HG03432 (cell line): ENCODE results near the gene GKN2.
"Not testable (repeated sequence)": the region's sequence is repeated elsewhere in the genome, so short reads cannot be mapped to it uniquely, and the experiment has no call there.

Source experiments
- ATAC-seq: cut with Tn5 transposase; IDR thresholded peaks from one replicate; pipeline ENCODE4 v1.9.1; 2021; ENCODE audit warnings: mild to moderate bottlenecking, moderate library complexity; ENCODE audit not compliant: unreplicated experiment

The GKN2 gene

GRCh38 chr2:68921646-68922045, 31.0 kb downstream of the GKN2 start:
- no peak for ATAC-seq

GRCh38 chr2:68920481-68921170, 32.1 kb downstream of the GKN2 start:
- no peak for ATAC-seq

- ATAC-seq, result no peak
Observed at GRCh38 chr2:68918497-68918896, 34.2 kb downstream of the GKN2 start.

GRCh38 chr2:68917034-68917718, 35.5 kb downstream of the GKN2 start:
- ATAC-seq, result no peak

GRCh38 chr2:68916226-68916625, 36.5 kb downstream of the GKN2 start:
- no peak for ATAC-seq

DNA sequence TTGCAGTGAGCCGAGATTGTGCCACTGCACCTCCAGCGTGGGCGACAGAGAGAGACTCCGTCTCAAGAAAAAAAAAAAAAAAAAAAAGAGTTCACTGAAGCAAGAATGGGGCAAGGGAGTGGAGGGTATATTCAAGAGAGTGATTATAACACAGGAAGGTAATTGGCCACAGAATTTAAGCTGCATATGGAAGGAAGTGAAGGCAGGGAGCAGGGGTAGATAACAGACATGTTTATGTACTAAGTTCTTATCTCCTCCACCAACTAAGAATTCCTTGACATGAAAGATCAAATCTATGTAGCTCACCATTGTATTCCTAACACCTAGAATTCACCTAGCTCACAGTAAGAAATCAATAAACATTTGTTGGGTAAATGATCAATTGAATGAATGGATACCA, 37.3 kb downstream of the GKN2 start:
- ATAC-seq, result no peak

DNA sequence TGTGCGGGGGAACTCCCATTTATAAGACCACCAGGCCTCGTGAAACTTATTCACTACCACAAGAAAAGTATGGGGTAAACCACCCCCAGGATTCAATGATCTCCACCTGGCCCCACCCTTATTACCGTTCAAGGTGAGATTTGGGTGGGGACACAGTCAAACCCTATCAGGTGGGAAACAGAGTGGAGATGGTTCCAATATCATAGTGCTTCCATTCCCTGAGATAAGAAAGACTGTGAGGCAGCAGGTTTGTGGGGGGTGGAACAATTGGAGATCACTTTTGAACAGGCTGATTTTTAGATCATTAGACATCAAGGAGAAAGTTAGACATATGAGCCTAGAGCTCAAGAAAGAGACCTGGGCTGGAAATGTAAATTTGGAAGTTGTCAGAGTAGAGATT, 39.3 kb downstream of the GKN2 start:
- ATAC-seq, result no peak

DNA sequence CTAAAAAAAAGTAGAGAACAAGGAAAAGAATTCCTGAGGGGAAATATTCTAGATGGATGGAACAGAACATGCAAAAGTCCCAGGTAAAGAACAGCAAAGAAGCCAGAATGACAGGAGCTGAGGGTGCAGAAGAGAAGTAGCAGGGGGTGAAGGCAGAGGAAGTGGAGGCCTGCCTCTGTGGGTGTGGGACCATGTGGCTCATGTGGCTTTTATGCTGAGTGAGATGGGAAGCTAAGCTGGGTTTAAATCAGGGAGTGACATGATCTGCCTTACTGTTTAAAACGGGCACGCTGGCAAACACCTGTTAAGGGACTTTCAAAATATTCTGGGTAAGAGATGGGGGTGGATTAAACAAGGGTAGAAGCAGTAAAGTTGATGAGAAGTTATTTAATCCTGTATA, 40.0 kb downstream of the GKN2 start:
- ATAC-seq, result no peak

DNA sequence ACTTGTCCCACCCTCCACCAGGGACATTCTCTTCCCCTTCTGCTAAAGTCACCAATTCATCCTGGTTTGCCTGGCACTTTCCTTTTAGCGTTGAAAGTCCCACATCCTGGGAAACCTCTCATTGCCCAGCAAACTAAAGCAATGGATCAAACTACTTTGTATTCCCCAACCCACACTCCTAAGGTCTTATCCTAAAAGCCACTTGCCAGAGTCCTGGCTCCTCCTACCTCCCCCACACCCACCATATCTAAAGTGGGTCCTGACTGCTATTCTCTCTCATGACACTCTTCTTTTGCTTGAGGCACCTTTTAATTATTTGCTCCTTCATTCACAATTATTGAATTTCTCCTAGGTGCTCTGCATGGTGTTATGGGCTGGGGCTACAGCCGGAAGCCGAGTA, 40.6 kb downstream of the GKN2 start:
- no peak for ATAC-seq

DNA sequence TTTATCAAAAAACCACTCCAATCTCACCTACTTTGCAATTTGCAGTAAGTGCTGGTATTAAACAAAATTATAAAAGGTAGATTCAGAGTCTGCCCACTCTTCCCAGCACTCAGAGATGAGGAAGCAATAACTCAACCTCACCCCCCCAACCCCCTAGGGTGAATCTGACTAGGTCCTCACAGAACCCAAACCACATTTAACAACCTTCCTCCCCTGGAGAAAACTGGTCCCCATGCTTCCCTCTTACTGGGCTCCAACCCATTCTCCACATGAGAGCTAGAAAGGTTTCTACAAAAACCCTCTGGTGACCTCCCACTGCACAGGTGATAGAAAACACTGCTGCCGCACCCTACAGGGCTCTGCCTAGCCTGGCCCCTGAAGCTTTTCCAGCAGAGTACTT, 41.0 kb downstream of the GKN2 start:
- no peak for ATAC-seq

DNA sequence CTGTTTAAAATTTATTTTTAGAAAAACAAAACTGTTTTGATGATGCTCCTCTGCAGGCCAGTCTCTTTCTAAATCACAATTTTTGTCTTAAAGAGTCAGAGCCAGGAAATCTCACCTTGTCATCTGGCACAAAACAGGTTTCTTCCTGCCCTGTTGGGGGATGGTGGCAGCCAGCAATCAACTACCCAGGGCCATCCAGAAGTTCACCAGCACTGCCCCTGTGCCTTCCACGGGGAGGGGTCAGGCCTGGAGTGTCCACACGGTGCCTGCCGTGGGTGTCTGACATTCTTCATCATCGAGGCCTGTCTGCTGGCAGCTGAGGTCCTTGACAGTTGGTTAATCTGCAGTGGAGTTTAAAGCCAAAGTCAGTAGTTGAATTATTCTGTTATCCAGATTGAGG, 41.4 kb downstream of the GKN2 start:
- no peak for ATAC-seq

DNA sequence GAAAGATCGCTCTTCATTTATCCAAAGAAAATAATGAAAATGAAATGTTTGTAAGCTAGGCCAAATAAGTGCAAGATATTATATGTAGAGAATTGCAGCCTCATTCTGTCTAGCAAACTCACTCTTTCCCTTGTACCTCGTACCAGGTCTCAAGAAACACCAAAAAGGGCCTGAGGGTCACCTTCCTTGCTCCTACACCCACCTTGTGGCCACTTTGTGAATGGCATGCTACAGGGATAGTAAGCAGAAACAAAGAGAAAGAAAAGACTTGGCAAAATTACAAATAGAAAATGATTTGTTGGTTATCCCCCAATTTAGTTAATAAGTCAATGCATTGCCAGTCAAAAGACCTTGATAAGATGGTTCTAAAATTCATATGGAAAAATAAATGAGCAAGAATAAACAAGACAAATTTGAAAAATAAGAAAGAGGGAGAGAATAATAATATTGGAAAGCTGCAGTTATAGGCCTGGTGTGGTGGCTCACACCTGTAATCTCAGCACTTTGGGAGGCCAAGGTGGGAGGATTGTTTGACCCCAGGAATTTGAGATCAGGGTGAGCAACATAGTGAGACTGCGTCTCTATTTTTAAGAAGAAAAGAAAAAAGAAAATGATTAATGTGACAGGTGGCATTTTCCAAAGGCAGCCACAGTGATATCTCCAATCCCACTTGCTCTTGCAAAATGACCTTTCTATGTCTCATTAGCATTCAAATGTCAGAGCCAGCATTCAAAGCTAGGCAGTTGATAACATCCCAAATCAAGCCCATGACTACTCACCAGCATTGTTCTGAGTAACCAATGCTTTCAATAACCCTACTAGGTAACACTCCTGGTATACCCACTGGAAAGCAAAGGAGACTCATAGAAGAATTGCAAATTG, 42.7 kb downstream of the GKN2 start:
- peak; percentile 53 for ATAC-seq

DNA sequence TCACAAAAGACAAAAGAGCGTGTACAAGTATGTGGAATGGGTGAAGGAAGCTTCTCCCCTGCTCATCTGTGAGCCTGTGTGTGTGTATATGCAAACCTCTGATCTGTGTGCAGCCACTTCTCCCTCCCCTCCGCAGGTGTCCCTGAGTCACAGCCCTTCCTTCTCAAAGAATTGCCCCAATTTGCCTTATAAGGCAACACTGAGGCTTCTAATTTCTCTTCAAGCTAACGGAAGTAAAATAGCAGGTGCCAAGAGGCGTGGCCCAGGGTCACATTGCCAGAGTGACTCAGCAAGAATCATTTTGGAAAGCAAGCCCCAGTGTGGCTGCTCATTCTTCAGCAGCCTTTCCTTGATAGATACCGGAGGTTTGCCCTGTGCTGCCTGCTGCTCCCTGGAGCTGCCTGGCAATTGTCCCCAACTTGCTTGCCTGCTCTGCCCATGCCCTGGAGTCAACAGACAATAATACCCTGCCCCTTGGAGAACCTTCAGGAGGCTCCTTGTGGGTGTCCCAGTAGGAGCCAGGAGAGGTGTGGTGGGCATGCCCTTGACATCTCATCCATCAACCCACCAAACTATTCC, 44.2 kb downstream of the GKN2 start:
- peak; percentile 94 for ATAC-seq

- no peak for ATAC-seq
Observed at GRCh38 chr2:68907920-68908253, 44.8 kb downstream of the GKN2 start.

DNA sequence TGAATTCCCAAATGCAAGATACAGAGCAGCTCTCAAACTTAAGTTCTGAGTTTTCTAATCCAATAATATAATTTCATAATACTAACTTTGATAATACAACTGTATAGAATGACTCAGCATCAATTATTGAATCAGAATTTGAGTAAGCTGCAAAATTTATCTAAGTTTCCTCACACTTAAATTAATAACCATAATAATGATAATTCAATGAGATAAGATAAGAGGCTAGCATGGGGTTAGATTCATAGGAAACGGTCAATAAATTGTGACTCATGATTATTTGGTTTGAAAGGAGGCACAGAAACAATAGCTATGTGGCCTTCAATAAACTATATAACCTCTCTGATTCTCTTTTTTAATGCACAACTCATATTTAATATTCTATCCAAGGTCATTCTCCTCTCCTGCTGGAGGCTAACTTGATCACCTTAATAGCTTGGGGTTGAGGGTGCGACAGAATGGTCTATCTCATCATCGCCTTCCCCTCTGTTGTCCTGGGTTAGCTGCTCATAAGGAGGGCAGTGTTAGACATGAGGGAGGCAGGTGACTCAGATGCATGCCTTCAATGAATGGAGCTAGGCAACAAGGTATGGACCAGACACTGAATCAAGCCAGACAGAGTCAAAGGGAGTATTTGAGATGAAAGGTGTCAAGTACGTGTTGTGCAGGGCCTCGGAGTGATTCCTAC, 45.3 kb downstream of the GKN2 start:
- no peak for ATAC-seq

- no peak for ATAC-seq
Observed at GRCh38 chr2:68906716-68907115, 46.0 kb downstream of the GKN2 start.

- ATAC-seq, result no peak
Observed at GRCh38 chr2:68905116-68905515, 47.6 kb downstream of the GKN2 start.

- no peak for ATAC-seq
Observed at GRCh38 chr2:68901561-68901960, 51.1 kb downstream of the GKN2 start.

GRCh38 chr2:68901199-68901514, 51.5 kb downstream of the GKN2 start:
- ATAC-seq, result no peak

DNA sequence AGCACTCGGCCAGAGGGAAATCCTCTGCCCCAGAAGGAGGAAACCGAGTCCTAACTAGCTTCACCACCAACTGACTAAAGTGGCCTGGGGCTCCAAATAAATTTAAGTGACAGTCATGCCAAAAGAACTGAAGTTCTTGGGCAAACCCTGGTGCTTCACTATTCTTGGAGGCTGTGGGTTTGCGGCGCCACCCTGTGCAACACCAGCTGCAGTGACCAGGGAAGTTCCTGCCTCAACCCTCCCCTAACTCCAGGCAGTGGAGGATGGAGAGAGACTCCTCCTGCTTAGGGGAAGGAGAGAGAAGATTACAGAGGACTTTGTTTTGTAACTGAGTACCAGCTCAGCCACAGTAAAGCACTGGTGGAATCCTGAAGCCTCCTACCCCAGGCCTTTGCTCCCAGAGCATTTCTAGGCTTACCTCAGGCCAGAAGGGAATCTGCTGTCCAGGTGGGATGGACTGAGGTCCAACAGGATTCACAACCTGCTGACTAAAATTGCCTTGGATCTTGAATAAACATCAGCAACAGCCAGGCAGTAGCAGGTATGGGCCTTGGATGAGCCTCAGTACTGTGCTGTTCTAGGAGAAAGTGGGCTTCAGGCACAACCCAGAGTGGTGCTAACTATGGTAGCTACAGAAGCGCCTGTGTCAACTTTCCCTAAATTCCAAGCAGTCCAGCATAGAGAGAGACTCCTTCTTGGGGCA, 52.0 kb downstream of the GKN2 start:
- no peak for ATAC-seq

- ATAC-seq, result not testable (repeated sequence)
Observed at GRCh38 chr2:68895981-68896380, 56.7 kb downstream of the GKN2 start.
